SU-DHL-6 (cell line): ENCODE measurements around the gene CREB5.

Experiments used
- EZH2phosphoT487 ChIP-seq: fragments of 200-600 bp; sonication (generic), shearing (Covaris generic); conservative IDR thresholded peaks from 2 replicates; pipeline ENCODE4 v1.6.1; 2018; ENCODE audit warnings: mild to moderate bottlenecking, antibody characterized with exemption, low read length, moderate library complexity, mixed read lengths
- TF ChIP-seq, protein P1 (sequence below): fragments of 200-600 bp; sonication (generic); IDR thresholded peaks from one replicate; pipeline ENCODE4 v1.5.1; 2017; ENCODE audit warnings: antibody characterized with exemption, mild to moderate bottlenecking, low read length, moderate library complexity; ENCODE audit not compliant: insufficient read depth, poor library complexity, severe bottlenecking

- TF ChIP-seq, protein P1, sequence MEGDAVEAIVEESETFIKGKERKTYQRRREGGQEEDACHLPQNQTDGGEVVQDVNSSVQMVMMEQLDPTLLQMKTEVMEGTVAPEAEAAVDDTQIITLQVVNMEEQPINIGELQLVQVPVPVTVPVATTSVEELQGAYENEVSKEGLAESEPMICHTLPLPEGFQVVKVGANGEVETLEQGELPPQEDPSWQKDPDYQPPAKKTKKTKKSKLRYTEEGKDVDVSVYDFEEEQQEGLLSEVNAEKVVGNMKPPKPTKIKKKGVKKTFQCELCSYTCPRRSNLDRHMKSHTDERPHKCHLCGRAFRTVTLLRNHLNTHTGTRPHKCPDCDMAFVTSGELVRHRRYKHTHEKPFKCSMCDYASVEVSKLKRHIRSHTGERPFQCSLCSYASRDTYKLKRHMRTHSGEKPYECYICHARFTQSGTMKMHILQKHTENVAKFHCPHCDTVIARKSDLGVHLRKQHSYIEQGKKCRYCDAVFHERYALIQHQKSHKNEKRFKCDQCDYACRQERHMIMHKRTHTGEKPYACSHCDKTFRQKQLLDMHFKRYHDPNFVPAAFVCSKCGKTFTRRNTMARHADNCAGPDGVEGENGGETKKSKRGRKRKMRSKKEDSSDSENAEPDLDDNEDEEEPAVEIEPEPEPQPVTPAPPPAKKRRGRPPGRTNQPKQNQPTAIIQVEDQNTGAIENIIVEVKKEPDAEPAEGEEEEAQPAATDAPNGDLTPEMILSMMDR: no peak
- TF ChIP-seq EZH2phosphoT487: no peak
These were observed 36.6 kb upstream of the CREB5 start for GRCh38 chr7:28375729-28376128.
